Measurements from ENCODE around the gene KIAA0408.

DNA sequence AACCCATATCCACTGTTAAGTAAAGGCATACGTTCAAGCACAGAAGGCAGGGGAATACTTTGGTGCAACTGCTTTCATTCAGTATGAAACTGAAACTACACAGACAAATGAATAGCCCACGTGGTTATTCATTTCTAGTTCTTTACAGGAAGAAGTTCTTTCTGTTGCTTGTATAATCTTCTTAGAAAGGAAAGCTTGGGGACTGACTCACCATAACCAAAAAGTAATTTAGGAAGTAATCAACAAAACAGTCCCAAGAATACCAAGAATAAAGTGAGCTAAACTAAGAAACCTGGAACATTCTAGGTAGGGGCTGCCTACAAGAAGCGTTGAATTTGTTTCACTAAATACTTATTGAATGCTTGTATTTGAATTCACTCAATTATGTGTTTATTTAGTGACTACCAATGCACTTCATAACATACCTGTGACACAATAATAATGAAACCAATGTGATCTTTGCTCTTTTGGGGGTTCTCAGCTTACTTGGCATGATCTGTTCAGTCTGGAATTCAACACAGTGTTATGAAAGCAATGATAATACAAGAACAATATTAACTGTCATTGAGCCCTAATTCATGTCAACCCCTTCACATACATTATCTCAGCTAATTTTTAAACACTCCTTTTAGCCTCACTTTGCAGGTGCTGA is 25.1 kb upstream of the KIAA0408 start:
- TF ChIP-seq EZH2 (IDR thresholded peaks at IDR 0.05; ENCODE audit: borderline replicate concordance, low read length) = no peak
- TF ChIP-seq, protein P1, sequence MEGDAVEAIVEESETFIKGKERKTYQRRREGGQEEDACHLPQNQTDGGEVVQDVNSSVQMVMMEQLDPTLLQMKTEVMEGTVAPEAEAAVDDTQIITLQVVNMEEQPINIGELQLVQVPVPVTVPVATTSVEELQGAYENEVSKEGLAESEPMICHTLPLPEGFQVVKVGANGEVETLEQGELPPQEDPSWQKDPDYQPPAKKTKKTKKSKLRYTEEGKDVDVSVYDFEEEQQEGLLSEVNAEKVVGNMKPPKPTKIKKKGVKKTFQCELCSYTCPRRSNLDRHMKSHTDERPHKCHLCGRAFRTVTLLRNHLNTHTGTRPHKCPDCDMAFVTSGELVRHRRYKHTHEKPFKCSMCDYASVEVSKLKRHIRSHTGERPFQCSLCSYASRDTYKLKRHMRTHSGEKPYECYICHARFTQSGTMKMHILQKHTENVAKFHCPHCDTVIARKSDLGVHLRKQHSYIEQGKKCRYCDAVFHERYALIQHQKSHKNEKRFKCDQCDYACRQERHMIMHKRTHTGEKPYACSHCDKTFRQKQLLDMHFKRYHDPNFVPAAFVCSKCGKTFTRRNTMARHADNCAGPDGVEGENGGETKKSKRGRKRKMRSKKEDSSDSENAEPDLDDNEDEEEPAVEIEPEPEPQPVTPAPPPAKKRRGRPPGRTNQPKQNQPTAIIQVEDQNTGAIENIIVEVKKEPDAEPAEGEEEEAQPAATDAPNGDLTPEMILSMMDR (conservative IDR thresholded peaks at IDR 0.05 in 1 of 2, IDR thresholded peaks at IDR 0.05 in 1 of 2; ENCODE audit: extremely low read depth in 1 of 2, insufficient read depth in 1 of 2, low read depth in 1 of 2, low read length in 2 of 2) = no peak
